Retina (tissue), 1 donor: ENCODE results near the gene CYLD.

Source experiments
- DNase-seq: peaks from one replicate; pipeline ENCODE4 v3.0.0-alpha.2; 2016

Gene CYLD

GRCh38 chr16:50741225-50741780, 583 bp upstream of the CYLD start:
- DNase-seq: no peak

- no peak for DNase-seq
Observed at GRCh38 chr16:50742576-50743200, 802 bp downstream of the CYLD start.

GRCh38 chr16:50743581-50744225, 1.8 kb downstream of the CYLD start:
- DNase-seq: no peak

DNA sequence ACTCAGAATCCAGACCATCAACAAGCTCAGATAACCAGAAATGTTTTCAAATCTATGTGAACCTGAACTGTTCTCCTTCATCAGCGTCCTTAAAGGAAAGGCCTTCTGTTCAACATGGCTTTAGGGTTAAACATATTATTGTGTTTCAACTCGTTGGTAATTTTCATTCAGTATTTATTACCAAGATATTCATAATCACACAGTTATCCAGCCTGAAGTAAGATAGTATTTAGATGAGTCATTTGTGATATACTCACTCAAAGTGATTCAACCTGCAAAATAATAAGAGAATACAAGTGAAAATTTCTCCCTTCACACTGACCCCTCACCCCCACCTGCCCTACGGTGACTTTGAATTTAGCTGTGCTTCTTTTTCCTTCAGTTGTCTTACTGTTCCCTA, 3.0 kb downstream of the CYLD start:
- no peak for DNase-seq

- no peak for DNase-seq
Observed at GRCh38 chr16:50745940-50746339, 4.1 kb downstream of the CYLD start.

GRCh38 chr16:50747207-50747956, 5.5 kb downstream of the CYLD start:
- DNase-seq: no peak

DNA sequence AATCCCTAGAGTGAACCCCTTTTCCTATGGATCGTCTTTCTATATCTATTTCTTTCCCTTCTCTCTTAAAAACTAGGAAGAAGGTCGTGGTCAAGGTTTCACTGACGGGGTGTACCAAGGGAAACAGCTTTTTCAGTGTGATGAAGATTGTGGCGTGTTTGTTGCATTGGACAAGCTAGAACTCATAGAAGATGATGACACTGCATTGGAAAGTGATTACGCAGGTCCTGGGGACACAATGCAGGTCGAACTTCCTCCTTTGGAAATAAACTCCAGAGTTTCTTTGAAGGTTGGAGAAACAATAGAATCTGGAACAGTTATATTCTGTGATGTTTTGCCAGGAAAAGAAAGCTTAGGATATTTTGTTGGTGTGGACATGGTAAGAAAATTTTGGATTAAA, 9.6 kb downstream of the CYLD start:
- no peak for DNase-seq

DNA sequence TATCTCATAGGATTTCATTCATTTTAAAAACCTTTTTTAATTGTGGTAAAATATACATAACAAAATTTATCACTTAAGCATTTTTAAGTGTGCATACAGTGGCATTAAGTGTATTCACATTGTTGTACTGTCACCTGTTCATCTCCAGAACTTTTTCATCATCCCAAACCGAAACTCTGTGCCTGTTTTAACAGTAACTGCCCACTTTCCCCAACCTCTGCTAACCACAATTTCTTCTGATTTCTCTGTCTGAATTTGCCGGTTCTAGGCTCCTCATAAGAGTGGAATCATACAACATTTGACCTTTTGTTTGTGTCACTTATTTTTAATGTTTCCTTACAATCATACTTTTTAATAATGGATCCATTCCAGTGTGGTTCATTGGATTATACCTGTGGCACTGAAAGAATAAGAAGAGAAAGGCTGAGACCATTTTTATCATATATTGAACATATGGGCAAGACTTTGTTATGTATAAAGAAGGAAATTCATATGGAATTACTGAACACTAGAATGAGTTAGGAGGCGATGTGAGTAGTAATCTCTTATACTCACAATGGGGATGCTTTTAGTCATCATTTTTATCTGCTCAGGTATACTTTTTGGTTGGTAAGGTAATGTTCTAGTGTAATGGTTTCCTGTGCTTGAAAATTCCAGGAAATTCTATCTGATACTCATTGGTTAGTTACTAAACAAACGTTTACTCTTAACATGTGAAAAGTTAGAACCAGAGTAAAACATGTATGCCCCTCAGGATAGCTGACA, 10.8 kb downstream of the CYLD start:
- no peak for DNase-seq

GRCh38 chr16:50756473-50756872, 14.6 kb downstream of the CYLD start:
- DNase-seq: no peak

DNA sequence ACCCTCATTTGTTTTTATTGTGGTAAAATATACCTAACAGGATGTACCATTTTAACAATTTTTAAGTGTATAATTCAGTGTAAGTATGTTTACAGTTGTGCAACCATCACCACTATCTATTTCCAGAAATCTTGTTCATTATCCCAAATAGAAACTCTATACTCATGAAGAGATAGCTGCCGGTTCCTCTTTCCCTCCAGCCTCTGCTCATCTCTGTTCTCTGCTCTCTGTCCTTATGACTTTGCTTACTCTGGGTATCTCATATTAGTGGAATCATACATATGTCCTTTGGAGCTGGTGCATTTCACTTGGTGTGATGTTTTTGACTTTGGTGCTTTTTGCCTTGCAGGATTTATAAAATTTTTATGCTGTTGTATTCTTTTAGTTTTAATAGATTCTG, 19.4 kb downstream of the CYLD start:
- DNase-seq: no peak

GRCh38 chr16:50762241-50762640, 20.4 kb downstream of the CYLD start:
- DNase-seq: no peak

GRCh38 chr16:50763211-50763610, 21.3 kb downstream of the CYLD start:
- DNase-seq: no peak

DNA sequence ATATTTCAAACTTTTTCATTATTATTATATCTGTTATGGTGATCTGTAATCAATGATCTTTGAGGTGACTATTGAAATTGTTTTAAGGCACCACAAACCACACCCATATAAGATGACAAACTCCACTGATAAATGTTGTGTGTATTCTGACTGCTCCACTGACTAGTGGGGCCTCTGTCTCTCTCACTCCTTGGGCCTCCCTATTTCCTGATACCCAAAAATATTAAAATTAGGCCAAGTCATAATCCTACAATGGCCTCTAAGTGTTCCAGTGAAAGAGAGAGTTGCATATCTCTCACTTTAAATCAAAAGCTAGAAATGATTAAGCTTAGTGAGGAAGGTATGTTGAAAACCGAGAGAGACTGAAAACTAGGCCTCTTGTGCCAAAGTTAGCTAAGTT, 23.4 kb downstream of the CYLD start:
- no peak for DNase-seq

- no peak for DNase-seq
Observed at GRCh38 chr16:50765861-50766260, 24.0 kb downstream of the CYLD start.

DNA sequence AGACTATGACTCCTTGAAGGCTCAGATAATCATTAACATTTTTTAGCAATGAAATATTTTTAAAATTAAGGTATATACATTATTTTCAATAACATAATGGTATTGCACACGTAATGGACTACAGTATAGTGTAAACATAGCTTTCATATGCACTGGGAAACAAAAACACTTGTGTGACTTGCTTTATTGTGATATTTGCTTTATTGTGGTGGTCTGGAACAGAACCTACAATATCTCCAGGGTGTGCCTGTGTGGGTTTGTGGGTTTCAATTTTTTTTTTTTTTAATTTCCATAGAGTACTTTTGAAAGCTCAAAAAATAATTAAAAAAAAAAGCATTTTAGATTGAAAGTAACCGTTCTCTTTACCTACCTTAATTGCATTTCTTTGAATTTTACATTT, 25.3 kb downstream of the CYLD start:
- DNase-seq: no peak

GRCh38 chr16:50771366-50771765, 29.5 kb downstream of the CYLD start:
- no peak for DNase-seq

- DNase-seq: no peak
Observed at GRCh38 chr16:50774405-50774804, 32.5 kb downstream of the CYLD start.

- DNase-seq: no peak
Observed at GRCh38 chr16:50774960-50775359, 33.1 kb downstream of the CYLD start.

- no peak for DNase-seq
Observed at GRCh38 chr16:50776037-50776436, 34.2 kb downstream of the CYLD start.

DNA sequence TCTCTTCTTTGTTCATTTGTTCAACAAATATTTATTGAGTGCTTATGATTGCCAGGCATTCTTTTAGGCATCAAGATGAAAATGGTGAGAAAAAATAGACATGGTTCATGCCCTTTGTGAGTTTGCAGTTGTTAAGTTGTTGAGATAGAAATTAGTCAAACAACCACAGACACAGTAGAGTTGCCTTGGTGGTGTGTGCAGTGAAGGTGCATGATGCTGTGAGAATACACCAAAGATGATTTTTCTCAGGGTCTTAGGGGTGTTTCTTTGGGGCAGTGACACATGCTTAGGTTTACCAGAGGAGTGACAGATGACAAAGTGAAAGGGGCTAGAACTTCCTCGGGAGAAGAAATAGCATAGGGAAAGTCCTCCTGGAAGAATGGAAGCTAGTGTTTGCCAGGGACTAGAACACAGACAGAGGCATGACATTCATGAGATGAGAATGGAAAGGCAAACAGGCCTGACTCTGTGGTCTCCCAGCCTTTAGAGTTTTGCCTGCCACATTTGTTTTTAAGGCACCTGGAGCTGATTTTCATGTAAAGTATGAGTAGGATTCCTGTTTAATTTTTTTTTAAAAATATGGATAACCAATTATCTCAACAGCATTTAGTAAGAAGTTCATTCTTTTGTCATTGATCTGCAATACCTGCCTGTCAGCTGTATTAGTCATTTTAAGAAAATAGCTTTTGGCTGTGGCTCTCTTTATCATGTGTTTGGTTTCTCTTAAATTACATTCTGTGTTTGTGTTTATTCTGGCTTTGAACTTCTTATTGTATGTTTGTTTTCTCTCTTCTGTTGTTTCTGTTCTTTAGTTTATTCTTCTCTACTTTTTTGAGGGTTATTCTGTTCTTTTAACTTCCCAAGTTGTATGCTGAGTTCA, 36.6 kb downstream of the CYLD start:
- no peak for DNase-seq

- DNase-seq: no peak
Observed at GRCh38 chr16:50781043-50781442, 39.2 kb downstream of the CYLD start.

DNA sequence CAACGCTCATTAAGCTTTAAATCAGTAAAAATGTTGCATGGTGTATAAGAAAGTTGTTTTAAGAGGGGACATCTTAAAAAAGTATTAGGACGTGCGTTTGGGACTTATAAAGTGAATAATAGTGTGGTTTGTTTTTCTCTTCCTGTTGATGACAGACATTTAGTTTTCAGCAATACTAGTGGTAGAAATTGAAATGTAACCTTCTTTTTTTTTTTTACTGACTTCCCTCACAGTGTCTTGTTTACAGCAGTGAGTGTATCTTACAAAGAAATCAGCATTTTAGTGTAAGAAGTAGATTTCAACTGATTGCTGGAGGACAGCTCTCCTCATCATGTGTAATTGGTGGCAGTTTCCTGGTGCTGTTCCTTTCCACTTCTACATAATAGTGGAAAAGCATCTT, 39.6 kb downstream of the CYLD start:
- no peak for DNase-seq
